T-helper 1 cell treated with Interleukin-12 subunit alpha and Interleukin-12 subunit beta and Interleukin-4 antibody, amounts not matched to agents 30 μg/mL and 1 μg/mL, for 36 hours (primary cell): ENCODE measurements around the gene TSPAN11.

Experiments used
- H3K27ac Mint-ChIP-seq: one replicate; pipeline ENCODE4 v1.8.0; 2021; ENCODE audit warnings: mild to moderate bottlenecking, mixed read lengths
- H3K27me3 Mint-ChIP-seq: one replicate; pipeline ENCODE4 v1.8.0; 2021; ENCODE audit warnings: low read depth, mixed read lengths
- H3K36me3 Mint-ChIP-seq: one replicate; pipeline ENCODE4 v1.8.0; 2021; ENCODE audit warnings: low read depth, mixed read lengths
- H3K4me1 Mint-ChIP-seq: one replicate; pipeline ENCODE4 v1.8.0; 2021; ENCODE audit warnings: low read depth, mixed read lengths
- H3K4me3 Mint-ChIP-seq: one replicate; pipeline ENCODE4 v1.8.0; 2021; ENCODE audit warnings: mild to moderate bottlenecking, moderate library complexity, mixed read lengths
- H3K9me3 Mint-ChIP-seq: one replicate; pipeline ENCODE4 v1.8.0; 2021; ENCODE audit warnings: mixed read lengths

TSPAN11 gene

DNA sequence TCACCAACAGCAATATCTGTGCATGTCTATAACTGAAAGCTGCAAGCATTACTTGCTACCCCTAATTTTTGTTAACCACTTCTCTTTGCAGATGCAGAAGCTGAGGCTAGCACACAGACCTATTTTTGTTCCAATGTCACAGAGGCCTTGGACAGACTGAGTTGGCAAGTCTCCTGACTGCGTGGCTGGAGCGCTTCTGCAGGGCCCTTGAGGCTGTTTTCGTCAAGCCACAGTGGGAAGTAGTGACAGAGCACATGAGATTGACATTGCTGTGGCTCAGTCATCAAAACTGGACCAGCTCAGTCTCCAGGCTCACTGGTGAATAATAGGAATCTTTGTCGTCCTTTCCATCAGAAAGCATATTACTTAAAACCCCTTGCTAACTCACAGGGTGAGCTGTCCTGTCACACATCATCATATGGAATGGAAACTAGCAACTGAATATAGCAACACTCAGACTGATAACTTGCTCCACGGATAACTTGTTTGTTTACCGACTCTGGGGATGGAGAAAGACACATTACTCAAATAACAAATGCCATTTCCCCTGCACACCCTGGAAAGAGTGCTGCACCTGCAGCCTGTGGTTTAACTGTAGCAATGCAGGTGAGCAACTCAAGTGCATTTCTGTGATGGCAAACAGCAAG lies 103.5 kb downstream of the TSPAN11 start:
- Mint-ChIP-seq H3K36me3 (no peaks in the 10 kb centered on the region), H3K27ac (no peak overlapping the region)

DNA sequence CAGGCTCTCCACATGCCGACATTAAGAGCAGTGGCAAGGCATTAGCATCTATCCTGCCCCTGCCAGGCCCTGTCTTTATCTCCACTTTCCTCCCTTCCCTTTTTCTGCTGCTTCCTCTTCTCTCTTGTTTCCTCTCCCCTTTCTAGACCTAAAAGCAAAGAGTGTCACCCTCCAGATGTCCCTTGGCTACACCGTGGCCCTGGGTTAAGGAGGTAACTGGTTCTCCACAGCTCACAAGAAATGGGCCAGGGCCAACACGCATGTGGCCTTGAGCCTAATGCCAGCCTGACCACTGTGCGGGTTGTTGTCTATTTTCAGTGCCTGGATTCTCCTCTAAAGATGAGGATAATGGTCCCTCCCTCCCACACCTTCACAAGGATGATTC lies 105.4 kb downstream of the TSPAN11 start:
- peaks cover 4% of the 10 kb centered on the region for H3K27me3 Mint-ChIP-seq
- H3K4me3 Mint-ChIP-seq: no peak overlapping the region
- H3K27ac Mint-ChIP-seq: no peak overlapping the region
- no peaks in the 10 kb centered on the region for H3K9me3 Mint-ChIP-seq
- no peaks in the 10 kb centered on the region for H3K36me3 Mint-ChIP-seq
- peaks cover 5% of the 10 kb centered on the region for H3K4me1 Mint-ChIP-seq

More for the DNA sequence above, 103.5 kb downstream of the TSPAN11 start:
- Mint-ChIP-seq H3K4me1 (peaks cover 2% of the 10 kb centered on the region), H3K27me3 (peaks cover 3% of the 10 kb centered on the region), H3K9me3 (no peaks in the 10 kb centered on the region), H3K4me3 (no peak overlapping the region)

DNA sequence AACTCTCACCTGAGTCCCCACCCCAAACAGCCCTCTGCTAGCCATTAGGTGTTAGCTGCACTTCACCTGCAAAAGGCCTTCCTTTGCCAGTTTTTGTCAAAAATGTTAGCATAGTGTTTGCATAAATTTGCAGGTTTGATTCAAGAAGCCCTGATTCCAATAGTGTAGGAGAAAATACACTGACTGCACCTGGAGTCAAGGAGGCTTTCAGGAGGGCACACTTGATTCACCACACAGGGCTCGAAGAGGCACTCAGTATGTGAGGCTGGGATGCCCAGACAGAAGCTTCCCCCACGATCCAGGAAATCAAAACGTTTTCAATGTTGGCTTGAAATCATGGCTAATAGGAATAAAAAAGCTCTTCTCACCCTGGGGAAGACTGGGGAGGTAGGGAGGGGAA lies 106.6 kb downstream of the TSPAN11 start:
- H3K27me3 Mint-ChIP-seq: peaks cover 4% of the 10 kb centered on the region
- peaks cover 5% of the 10 kb centered on the region for H3K4me1 Mint-ChIP-seq
- H3K27ac Mint-ChIP-seq: no peak overlapping the region
- H3K36me3 Mint-ChIP-seq: no peaks in the 10 kb centered on the region
- H3K9me3 Mint-ChIP-seq: no peaks in the 10 kb centered on the region
- H3K4me3 Mint-ChIP-seq: no peak overlapping the region

DNA sequence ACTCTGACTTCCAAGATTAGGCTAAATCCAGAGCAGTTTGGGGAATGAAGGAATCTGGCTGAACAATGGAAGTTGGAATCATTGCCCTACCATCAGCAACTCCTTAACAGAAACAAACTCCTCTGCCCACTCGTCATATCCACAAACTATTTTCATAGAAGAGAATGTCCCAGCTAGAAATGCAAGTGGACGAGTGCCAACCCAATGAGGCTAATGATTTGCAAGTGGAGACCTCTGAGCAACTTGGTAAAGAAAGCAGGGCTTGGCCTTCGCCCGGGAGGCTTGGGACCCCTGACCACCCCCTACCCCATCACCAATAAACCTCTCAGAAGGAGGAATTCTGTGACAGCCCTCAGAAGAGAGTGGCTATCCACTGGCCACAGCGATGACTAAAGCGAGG lies 107.1 kb downstream of the TSPAN11 start:
- Mint-ChIP-seq H3K4me3 (no peak overlapping the region), H3K9me3 (no peaks in the 10 kb centered on the region), H3K36me3 (no peaks in the 10 kb centered on the region), H3K4me1 (peaks cover 5% of the 10 kb centered on the region), H3K27me3 (peaks cover 4% of the 10 kb centered on the region), H3K27ac (no peak overlapping the region)

DNA sequence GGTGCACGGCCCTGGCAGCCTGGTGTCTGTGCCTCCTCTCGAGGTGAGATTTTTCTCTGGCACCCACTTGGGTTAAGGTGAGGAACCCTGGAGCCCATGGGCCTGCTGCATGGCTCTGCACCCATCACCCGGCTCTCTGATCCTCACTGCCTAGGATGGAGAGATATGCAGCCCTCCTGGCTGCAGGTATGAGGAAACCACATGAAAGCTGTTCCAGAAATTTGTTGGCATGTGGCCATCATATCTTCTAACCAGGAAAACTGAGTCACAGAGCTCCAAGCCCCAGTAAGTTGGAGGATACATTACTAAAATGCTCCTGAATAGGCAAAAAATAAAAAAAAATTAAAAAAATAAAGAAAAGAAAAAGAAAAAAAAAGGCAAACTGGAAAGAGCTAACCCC lies 107.8 kb downstream of the TSPAN11 start:
- H3K9me3 Mint-ChIP-seq: no peaks in the 10 kb centered on the region
- peaks cover 5% of the 10 kb centered on the region for H3K4me1 Mint-ChIP-seq
- peaks cover 4% of the 10 kb centered on the region for H3K27me3 Mint-ChIP-seq
- no peaks in the 10 kb centered on the region for H3K36me3 Mint-ChIP-seq
- no peak overlapping the region for H3K4me3 Mint-ChIP-seq
- H3K27ac Mint-ChIP-seq: no peak overlapping the region

DNA sequence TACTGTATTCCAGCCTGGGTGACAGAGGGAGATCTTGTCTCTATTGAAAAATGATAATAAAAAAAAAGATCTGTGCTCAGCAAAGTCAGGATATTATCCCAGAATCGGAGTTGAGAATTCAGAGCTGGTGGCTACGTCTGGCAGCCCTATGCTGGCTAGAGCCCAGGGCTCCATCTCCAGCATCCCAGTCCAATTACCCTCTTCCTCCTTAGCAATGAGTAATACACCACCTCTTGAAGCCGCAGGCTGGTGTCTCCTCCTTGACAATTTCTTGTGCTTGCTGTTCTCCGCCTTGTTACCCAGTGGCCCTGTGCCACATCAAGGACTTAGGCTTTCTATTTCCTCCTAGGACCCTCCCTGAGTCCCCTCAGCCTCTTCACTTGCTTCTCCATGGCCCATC lies 108.7 kb downstream of the TSPAN11 start:
- Mint-ChIP-seq H3K27me3 (peaks cover 4% of the 10 kb centered on the region), H3K4me3 (no peak overlapping the region), H3K36me3 (no peaks in the 10 kb centered on the region), H3K9me3 (no peaks in the 10 kb centered on the region), H3K27ac (no peak overlapping the region), H3K4me1 (peaks cover 5% of the 10 kb centered on the region)

DNA sequence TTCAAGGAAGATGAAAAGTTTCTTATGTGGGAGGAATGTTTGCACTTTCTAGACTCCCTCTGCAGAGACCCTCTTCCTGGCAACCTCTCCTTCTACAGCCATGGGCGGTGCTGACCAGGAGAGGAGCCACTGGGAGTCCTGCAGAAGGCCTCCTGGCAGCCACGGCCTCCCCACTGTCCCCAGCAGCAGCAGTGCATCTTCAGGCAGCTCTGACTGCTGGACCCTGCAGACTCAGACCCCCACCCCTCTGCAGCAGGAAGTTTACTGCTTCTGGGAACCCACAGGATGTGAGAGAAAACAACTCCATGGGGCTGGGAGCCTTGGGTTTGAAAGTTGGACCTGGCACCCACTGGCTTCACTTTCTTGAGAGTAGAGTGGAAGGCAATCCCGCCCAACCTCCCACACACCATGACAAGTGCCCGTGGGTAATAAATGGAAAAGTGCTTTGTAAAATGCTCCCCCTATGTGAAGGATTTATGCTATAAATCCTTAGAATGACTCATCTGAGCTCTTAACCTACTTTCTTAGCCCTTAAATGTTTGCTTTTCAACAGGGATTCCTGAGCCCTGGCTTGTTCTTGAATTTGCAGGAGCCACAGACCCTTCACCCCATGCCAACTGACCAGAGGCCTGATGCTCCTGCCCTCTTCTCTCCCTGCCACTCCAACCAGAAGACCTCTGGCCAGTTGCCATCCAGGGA lies 109.6 kb downstream of the TSPAN11 start:
- Mint-ChIP-seq H3K36me3 (no peaks in the 10 kb centered on the region), H3K27ac (no peak overlapping the region), H3K9me3 (no peaks in the 10 kb centered on the region), H3K27me3 (peaks cover 4% of the 10 kb centered on the region), H3K4me3 (no peak overlapping the region), H3K4me1 (peaks cover 5% of the 10 kb centered on the region)

DNA sequence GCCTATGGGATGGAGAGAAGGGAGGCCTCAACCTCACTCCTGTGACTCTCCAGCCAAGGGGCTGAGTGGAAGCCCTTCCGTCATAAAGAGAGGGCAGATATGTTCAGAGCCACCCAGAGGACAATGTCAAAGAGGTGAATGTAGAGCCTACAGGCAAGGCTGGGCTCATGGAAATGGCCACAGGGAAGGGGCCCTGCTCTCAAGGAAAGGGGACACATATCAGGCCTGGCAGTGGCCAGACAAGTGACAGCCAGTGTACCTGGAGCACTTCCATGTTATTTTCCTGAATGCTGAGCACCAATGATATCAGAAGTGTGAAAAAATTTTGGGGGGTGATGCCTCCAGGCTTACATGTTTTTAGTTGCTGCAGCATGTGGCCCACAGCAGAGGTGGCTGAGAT lies 110.5 kb downstream of the TSPAN11 start:
- Mint-ChIP-seq H3K4me3 (no peak overlapping the region), H3K36me3 (no peaks in the 10 kb centered on the region), H3K27ac (no peak overlapping the region), H3K4me1 (peaks cover 3% of the 10 kb centered on the region), H3K9me3 (no peaks in the 10 kb centered on the region), H3K27me3 (peaks cover 4% of the 10 kb centered on the region)

DNA sequence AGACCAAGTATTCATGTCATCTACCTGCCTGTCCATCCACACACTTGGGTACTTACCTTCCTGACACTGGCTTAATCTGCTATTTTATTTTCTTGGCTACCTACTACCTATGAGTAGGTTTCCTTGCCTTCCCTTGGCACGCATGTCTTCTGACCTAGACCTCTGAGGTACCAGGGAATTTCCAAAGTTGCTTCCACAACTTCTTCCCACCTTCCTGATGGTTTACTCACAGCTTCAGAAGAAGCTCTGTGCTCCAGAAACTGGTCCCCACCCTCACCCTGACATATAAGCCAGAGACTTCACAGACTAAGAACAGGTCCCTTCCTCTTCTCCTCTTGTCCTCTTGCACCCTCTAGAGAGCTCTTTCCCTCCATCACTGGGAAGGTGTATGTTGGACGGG lies 111.4 kb downstream of the TSPAN11 start:
- no peaks in the 10 kb centered on the region for H3K9me3 Mint-ChIP-seq
- peaks cover 3% of the 10 kb centered on the region for H3K4me1 Mint-ChIP-seq
- H3K4me3 Mint-ChIP-seq: no peak overlapping the region
- H3K27ac Mint-ChIP-seq: no peak overlapping the region
- peaks cover 4% of the 10 kb centered on the region for H3K27me3 Mint-ChIP-seq
- H3K36me3 Mint-ChIP-seq: no peaks in the 10 kb centered on the region

DNA sequence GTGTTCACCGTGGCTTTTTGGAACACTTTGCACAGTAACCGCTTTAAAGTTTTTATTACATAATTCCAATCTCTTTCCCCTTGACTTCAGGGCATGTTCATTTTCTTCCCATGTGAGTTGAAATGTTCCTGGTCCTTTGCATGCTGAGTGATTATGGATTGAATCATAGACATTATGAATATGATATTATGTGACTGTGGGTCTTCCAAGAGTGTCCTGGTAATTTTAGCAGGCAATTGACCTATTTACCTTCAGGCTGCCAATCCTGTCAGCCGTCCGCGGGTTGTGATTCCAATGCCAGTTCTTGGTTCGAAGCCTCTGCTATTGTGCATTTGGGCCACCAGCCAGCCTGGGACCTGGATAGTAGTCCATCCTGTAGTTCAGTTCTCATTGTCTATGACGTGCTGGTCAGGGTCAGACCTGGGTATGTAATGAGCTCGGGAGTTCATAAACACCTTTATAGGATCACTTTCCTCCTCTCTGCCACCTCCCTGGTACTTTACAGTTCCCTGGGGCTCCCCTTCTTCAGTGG lies 114.6 kb downstream of the TSPAN11 start:
- H3K27me3 Mint-ChIP-seq: no peaks in the 10 kb centered on the region
- H3K9me3 Mint-ChIP-seq: no peaks in the 10 kb centered on the region
- peaks cover 3% of the 10 kb centered on the region for H3K4me1 Mint-ChIP-seq
- H3K36me3 Mint-ChIP-seq: no peaks in the 10 kb centered on the region
- no peak overlapping the region for H3K4me3 Mint-ChIP-seq
- H3K27ac Mint-ChIP-seq: no peak overlapping the region
